Epithelial cell of esophagus (primary cell): ENCODE data around the gene MTMR12.

Experiments used
- DNase-seq: peaks from one replicate; pipeline ENCODE4 v3.0.0; 2010; ENCODE audit warnings: low read depth
- H3K4me3 ChIP-seq: 2 replicates; pipeline ENCODE4 v1.5.1; 2011; ENCODE audit warnings: mild to moderate bottlenecking, low read length, control low read depth
- CTCF ChIP-seq: IDR thresholded peaks from 2 replicates; pipeline ENCODE4 v1.5.1; 2011; ENCODE audit warnings: low read depth, mild to moderate bottlenecking, low read length, control low read depth, inconsistent platforms; ENCODE audit not compliant: insufficient read depth; ENCODE audit errors: missing control alignments

The MTMR12 gene

DNA sequence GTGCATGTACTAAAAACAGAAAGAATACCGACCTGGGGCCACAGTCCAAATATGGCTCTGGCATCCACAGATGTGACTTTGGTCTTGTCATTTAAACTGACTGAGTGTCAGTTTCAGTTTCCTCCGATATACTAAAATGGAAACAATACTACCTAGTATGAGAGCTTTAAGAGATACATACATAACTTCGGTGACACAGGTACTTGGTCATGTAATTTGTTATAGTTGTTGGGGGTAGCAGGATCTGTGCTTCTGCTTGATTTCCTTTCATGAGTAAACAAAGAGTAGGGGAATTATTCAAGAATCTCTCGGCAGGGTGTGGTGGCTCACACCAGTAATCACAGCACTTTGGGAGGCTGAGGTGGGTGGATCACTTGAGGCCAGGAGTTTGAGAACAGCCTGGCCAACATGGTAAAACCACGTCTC, 32.1 kb downstream of the MTMR12 start:
- no peak for DNase-seq
- no peak for TF ChIP-seq CTCF
- no peak overlapping the region for H3K4me3 ChIP-seq

- H3K4me3 ChIP-seq = no peak overlapping the region
- TF ChIP-seq CTCF = no peak
- DNase-seq = no peak
These were observed 33.0 kb downstream of the MTMR12 start for GRCh38 chr5:32279786-32280185.

DNA sequence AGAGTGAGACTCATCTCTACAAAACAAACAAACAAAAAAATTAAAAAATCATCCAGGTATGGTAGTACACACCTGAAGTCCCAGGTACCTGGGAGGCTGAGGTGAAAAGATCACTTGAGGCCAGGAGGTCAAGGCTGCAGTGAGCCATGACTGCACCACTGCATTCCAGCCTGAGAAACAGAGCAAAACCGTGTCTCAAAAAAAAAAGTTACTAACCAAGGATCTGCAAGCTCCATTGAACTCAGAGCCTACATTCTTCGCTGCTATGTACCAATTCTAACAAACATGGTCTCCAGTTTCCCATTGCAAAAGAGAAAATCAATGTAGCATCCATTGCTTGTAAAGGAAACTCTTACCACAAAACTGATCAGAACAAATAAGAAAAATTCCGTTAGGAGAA, 33.5 kb downstream of the MTMR12 start:
- H3K4me3 ChIP-seq = no peak overlapping the region
- TF ChIP-seq CTCF = no peak
- no peak for DNase-seq

GRCh38 chr5:32278406-32278805, 34.3 kb downstream of the MTMR12 start:
- no peak for TF ChIP-seq CTCF
- no peak overlapping the region for H3K4me3 ChIP-seq
- peak; percentile 20 for DNase-seq

DNA sequence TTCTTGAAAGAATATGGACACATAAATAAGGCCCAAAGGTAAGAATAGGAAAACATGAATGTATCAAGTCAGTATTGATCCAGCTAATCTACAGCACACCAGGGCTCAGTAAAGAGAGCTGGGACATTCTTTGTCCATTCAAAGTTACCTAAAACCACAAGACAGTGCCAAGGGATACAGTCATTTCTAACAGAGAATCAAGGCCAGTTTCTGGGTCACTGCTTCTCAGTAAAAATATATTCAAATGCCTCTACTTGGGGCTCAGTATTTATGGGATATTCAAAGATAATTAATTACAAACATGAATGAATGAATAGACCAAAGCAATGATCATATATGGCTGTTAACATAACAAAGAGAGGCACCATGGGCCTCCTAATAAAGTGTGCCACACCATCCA, 34.9 kb downstream of the MTMR12 start:
- no peak for TF ChIP-seq CTCF
- H3K4me3 ChIP-seq = no peak overlapping the region
- DNase-seq = no peak

GRCh38 chr5:32276173-32276853, 36.4 kb downstream of the MTMR12 start:
- no peak for TF ChIP-seq CTCF
- peak; percentile 72 for DNase-seq
- no peak overlapping the region for H3K4me3 ChIP-seq

- no peak for TF ChIP-seq CTCF
- no peak for DNase-seq
These were observed 37.4 kb downstream of the MTMR12 start for GRCh38 chr5:32275396-32275741.

More at GRCh38 chr5:32275396-32275741, 37.4 kb downstream of the MTMR12 start:
- no peak overlapping the region for H3K4me3 ChIP-seq
